Stimulated activated CD4-positive, alpha-beta T cell treated with anti-CD3 and anti-CD28 coated beads, TNF-alpha, amount 100 ng/mL, for 1 hour (primary cell): ENCODE results near the gene CCDC187.
A peak's percentile ranks its signal among the peaks of the same experiment; 100 is the strongest.

Experiments
- DNase-seq, 3 donors: peaks; one replicate each; pipeline ENCODE4 v3.0.0-alpha.2; 2020; ENCODE audit warnings: low read depth in 3 of 3, low spot score in 1 of 3

Gene CCDC187

DNA sequence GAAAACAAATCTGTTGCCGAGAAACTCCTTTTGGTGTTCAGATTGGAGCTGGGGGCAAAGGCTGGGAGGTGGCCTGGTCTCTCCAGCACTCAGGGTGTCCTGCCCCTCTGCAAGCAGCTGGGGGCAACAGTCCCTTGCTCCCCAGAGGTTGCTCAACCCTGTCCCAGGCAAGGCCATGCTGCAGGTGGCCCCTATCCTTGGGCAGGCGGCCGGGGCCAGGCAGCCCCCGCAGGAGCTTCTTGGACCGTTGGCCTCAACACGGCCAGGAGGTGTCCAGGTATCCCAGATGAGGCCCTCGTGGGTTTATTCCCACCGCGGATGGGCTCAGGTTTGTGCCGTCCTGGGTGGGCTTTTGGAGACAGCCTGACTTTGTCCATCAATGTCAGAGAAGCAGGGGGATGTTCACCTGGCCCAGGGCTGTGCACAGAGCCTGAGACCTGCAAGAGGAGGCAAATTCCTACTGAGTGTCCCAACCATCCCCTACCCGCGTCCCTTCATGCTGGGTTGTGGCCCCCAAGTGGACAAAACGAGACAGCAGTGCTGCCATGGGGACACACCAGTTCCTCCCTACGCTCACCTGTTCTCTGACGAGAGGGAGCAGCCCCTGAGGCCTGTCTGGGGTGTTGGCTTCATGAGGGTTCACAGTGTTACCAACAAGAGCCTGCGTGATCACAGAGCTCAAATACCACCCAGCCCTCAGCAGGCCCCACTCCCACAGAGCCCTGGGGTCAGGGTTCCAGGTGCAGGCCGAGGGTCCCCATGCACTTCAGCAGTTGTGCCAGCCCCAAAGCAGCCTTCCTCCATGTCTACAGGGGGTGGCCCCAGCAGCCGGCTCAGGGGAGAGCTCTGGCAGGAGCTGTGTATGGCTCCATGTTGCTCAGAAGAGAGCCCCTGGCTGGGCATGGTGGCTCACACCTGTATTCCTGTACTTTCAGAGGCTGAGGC is 9.5 kb upstream of the CCDC187 start:
- no peak for DNase-seq

DNA sequence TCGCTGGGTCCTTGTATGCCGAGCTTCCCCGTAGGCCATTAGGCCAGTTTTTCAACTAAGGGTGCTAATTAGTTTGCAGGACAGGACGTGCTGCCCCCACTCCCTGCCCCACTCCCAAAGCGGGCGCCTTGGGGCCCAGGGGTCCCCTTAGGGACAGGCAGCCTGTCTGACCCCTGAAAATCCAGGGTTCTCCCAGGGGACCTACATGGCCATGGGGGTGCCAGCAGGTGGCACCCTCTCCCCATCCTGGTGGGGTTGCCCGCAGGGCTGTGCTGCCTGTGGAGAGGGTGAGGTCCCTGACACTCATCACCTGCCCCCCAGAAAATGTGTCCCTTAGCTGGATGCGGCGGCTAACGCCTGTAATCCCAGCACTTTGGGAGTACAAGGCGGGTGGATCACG is 8.5 kb upstream of the CCDC187 start:
- DNase-seq, result peak in 2 of 3 donors; percentile 13 to 27

DNA sequence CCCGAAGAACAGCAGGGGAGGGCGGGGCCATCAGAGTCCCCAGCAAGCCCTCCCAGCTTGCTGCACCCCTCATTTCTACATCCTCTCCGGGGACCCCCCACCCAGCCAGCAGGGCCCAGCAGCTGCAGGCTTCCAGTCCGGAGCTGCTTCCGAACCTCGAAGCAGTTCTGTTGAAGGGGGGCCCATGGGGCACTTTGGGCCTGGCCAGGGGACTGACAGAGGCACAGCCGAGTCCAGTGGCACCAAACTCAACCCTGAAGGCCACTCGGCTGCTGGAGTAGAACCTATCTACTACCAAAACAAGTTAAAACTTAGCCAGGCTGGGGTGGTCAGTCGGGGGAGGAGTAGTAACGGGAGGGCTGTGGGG is 8.1 kb upstream of the CCDC187 start:
- DNase-seq, result no peak

DNA sequence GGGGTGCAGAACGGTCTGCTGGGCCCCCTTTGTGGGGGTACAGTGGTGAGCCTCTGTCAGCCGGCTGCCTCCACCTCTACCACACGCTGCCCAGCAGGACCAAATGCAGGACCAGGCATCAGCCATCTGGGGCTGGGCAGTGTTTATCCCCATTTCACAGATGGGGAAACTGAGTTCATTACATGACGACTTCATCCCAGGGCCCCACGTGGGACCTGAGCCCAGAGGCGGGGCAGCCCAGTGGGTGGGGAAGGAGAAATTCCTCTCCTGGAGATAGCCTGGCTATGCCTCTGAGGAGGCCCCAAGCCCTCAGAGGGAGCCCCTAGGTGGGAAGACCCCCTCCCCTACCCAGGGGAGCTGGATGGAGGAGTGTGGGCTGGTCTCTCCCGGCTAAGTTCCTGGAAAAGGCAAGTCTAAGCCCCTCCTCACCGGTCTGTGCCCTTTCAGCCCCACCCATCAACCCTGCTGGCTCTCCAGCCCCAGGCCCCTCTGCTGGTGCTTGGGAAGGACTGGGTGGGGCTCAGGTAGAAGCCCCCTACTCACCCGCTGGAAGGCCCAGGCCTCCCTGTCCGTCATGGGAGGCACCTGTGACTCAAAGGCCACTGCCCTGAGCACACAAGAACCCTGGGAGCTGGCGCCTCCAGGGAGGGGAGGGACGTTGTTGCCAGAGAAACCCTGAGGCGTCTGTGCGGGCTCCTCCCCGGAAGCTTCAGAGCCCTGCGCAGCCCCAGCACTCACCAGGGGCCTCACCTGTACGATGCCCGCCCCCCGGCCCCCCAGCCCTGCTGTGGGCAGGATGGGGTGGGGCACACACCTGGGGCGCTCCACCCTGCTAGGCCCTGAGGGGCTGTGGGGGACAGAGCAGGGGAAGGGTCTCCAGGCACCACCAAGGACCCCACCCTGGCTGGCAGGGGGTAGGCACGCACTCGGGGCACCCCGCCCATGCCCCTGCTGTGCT is 7.4 kb upstream of the CCDC187 start:
- DNase-seq, result no peak

DNA sequence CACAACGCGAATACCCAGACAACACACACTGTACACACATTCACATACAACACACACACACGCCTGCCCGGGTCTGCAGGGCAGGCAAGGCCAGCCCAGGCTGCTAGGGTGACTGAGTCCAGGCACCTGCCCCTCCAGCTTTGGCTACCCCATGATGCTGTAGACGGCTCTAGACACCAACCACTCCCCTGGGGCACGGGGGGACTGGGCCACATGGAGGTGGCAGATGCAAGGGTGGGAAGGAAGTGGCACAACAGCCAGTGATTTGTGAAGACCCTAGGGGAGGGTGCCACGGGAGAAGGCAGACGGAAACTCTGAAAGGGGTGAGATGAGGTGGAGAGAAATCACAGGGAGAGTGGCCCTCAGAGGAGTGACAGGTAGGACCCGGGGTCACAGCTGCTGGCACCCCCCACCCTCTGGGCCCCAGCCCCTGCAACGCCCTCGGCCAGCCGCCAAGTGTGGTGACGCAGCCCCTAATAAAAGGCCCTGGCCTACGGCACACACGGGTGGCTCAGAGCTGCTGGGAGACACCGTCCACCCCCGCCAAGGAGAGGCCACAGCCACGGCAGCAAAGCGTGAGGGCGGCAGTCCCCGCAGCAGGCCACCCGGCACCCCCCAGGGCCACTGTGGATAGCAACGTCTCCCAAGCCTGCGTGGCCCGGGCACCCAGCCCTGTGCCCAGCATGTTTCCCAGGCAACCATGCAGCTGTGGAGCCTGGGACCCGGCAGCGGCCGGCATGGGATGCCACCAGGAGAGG is 6.6 kb upstream of the CCDC187 start:
- no peak for DNase-seq

DNA sequence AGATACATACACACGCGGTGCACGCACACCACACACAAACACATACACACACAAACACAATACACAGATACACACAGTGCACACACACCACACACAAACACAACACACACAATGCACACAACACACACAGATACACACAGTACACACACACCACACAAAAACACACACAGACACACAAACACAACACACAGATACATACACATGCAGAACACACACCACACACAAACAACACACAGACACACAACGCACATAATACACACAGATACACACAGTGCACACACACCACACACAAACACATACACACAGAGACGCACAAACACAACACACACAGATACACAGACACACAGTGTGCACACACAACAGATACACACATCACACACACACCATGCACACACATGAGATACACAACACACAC is 5.9 kb upstream of the CCDC187 start:
- DNase-seq, result no peak

DNA sequence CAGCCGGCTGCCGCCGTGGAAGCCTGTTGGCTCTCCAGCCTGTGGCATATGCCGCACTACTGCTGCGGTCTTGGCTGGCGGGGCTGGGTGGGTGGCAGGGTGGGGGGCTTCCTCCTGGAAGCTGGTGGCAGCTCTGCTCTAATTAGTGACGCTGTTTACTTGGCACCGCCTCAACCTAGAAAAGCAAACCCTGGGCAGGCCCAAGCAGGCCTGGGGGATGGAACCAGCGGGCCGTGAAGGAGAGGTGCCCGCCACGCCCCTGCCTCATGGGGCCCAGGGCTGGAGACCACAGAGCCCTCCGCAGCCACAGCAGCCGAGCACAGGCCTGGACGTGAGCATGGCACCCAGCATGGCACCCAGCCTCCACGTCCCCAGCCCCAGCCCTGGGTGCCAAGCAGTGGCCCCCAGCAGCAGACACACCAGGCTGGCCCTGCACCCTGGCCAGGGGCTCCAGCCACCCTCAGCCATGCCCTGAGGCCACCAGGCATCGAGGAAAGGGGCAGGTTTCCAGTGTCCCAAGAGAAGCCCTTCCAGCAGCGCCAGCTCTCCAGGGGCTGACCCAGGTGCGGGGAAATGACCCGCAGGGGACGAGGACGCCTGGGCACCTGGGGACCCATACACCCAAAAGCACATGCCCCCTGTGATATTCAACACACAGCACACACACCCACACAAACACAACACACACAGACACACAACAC is 5.4 kb upstream of the CCDC187 start:
- DNase-seq, result no peak

DNA sequence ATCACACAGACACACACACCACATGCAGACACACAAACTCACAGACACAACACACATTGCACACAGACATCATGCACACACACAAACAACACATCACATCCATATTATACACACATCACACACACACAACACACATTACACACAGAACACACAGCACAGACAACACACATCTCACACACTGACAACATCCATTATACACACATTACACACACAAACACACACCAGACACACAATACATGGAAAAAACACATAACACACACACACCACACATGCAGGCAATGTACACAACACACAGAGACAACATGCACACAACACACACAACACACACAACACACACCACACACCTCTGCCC is 4.8 kb upstream of the CCDC187 start:
- DNase-seq, result no peak

DNA sequence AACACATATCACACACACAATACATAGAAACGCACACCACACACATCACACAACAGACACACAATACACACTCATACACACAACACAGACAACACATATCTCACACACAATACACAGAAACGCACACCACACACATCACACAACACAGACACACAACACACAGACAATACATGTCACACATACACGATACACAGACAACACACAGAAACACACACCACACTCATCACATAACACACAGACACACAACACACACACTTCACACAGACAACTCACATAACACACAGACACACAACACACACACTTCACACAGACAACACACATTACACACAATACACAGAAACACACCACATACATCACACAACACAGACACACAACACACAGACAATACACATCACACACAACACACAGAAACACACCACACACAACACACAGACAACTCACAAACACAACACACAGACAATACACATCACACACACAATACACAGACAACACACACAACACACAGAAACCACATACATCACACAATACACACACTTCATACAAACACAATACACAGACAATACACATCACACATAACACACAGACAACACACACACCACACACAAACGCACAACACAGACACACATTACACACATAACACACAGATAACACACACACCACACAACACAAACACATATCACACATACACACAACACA is 4.3 kb upstream of the CCDC187 start:
- no peak for DNase-seq

DNA sequence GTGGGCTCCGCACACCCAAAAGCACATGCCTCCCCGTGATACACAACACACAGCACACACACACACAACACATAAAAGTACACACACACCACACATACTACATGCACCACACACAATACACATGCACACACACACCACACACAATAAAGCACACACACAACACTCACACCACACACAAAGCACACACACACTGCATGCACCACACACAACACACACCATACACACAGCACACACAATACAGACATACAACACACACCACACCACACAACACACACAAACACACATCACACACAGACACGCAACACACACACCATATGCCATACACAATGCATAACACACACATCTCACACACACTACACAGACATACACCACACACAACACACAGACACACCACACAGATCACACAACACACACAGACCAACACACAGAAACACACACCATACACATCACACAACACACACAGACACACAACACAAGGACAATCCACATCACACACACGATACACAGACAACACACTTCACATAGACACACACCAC is 3.4 kb upstream of the CCDC187 start:
- no peak for DNase-seq

DNA sequence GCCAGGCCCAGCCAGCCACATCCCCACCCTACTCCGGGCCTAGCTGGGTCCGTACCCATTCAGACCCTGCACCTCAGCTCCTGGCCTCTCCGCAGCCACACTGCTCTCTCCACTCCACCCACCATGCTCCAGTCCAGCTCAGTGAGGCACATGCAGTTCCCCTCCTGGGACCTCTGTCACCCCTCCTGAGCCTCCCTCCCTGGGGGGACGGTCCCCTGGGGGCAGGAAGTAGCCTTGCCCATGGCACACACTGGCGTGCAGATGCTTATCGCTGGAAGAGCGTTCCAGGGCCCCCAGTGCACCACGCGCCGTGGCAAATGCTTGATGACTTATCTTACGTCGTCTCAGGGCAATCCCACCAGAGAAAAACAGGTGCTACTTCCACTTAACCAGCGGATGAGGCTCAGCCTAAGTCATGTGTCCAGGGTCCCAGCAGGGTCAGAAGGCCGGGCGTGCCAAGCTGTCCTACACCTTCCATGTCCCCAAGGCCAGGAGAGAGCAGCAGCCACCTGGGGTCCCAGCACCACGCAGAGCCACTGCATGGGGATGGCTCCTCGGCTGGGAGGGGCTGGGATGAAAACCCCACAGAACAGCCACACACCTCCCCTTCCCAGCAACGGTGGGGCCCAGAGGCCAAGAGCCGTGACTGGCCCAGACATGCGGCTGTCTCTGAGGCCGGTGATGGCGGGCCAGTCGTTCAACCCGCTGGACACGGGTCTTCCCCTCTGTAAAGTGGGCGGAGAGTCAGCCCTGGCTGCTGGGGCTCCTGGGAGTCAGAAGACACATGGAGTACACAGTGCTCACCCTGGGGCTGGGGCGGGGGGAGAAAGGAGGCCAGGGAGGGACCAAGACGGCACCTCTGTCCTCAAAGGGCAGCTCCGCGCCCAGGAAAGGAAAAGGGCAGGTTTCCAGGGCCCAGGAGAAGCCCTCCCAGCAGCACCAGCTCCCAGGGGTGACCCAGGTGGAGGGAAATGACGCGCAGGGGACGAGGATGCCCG is 2.6 kb upstream of the CCDC187 start:
- DNase-seq, result no peak

DNA sequence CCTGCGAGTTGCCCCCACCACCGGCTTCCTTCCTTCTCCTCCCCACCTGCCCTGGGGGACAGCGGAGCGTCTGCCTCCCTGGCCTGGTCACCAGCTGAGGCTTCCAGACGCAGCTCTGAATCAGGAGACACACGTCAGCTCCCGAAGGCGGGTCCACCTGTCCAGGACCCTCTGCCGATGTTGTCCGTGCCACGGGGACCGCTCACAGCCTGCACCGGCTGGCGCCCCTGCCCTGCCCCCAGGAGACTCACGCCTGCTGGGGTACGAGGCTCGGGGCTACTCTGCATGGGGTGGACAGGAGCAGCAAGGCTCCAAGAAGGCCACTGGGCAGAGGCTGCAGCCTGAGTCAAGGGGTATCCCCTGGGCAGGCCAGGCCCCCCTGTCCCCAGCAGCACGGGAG is 1.9 kb upstream of the CCDC187 start:
- no peak for DNase-seq

DNA sequence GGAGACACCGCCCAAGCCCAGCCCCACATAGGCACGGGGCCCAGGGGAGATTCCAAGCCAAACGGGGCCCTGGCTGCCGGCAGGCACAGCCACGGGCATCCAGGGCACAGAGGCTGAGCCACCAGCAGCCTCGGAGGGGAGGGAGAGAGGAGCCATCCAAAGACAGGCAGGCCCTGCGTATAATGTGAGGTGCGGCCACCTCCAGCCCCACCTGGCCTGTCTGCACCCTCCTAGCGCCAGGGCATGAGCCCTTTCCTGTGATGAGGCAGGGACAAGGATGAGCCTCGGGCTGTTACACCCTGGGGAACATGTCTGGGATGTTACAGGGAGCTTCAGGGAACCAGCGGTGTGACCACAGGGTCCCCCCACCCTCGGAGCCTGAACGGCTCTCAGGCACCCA is 1.1 kb upstream of the CCDC187 start:
- DNase-seq, result no peak

DNA sequence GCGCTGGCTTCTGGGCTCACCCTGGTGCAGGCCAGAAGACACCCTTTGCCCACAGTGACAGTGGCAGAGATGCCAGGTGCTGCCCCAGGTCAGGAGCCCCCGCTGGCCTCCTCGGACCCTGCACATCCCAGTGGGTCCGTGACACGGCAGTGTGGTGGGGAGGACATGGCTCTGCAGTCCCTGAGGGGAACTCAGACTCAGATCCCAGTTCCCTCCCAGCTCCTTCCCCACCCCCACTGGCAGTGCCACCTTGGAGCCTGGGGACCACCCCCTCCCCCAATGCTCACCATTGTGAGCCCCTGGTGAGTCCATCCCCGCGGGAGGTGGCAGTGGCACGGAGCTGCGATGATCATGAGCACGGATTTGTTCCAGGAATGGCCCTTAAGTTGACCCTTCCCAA is 562 bp upstream of the CCDC187 start:
- no peak for DNase-seq

DNA sequence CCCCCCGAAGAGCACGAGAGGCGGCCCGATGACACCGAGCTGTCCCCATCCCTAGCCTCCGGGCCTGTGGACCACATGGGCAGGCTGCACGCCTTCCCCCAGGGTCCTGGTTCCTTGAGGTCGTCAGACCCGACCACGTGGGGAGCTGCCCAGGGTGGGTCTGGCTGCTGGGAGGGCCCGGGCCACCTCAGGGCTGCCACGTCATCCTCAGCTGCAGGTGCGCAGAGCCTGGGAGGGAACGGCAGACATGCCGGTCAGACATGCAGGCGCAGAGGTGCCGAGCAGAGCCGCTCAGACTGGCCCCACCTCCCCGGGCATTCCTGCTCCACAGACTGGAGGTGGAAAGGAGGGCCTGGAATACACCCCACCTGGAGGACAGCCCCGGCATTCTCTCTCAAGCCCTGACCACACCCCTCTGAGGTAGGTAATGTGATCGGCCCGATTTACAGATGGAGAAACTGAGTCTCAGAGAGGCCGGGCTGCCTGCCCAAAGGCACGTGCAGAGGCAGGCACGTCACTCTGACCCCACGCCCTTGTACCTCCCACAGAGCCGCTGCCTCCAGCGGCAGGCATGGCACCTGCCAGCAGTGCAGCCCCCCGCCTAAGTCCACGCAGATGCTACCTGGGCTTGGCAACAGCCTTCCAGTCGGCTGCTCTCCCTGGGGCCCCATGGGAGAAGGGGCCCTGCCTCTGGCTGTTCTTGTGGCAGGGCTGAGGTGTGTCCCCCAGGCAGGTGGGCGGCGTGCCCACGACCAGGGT is 649 bp downstream of the CCDC187 start:
- no peak for DNase-seq

DNA sequence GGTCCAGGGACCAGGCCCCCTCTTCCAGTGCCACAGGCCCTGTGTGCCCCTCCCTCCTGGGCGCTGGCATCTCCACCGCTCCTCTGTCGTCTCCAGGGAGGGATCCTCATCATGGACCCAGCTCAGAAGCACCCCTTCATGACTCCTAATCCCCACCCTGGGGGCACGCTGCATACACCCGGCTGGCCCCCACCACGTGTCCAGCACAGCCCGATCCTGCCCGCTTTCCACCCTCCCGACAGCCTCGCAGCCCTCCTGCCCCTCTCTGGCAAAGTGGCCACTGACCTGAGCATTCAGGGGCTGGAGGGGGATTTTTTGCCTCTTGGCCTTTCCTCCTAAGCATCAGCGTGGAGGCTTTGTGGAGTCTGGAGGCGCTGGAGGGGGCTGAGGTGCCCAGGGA is 1.4 kb downstream of the CCDC187 start:
- DNase-seq, result no peak

DNA sequence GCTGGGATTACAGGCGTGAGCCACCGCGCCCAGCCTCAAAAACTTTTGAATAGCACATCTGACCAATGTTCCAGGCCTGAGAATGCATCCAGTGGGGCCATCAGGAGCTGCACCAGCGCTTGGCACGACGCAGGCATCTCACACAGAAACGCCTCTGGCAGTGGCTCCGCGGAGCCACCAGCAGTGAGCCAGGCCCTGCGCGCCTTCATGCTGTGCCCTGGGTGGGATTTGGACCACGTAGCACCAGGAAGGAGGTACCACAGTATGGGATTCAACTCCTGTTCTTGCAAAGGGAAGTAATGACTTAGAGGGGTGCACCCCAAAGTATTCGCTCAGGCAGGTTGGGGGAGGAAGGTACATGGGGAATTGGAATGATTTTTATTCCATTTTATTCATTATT is 3.0 kb downstream of the CCDC187 start:
- no peak for DNase-seq

DNA sequence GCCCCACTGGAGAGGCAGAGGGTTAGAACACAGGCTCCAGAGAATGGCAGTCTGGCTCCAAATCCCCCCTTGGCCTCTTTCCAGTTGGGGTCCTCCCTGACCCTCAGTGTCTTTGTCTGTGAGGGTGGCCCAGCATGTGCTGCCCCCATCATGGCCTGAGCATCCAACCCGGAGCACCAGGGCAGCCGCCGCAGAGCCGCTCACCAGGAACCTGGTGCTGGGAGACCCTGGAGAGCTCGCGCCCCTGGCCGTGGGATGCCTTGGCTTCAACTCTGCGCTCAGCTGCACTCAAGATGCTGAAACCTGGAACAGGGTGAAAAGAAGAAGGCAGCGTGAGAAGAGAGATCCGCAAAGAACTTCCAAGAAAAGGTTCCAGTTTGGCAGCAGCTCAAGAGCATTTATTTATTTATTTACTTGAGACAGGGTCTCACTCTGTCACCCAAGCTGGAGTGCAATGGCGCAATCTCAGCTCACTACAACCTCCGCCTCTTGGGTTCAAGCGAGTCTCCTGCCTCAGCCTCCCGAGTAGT is 3.8 kb downstream of the CCDC187 start:
- DNase-seq, result no peak
